CD4-positive, alpha-beta T cell treated with Interleukin-12 subunit alpha and Interleukin-12 subunit beta, for 1 hour (primary cell): ENCODE measurements around the gene PRKAG2.

Source experiments
- DNase-seq: peaks from one replicate; pipeline ENCODE4 v3.0.0-alpha.2; 2020

Gene PRKAG2

GRCh38 chr7:151736403-151736909 is 140.5 kb downstream of the PRKAG2 start:
- no peak for DNase-seq

- no peak for DNase-seq
Observed at GRCh38 chr7:151735851-151736402, 141.0 kb downstream of the PRKAG2 start.

GRCh38 chr7:151735186-151735850 is 141.6 kb downstream of the PRKAG2 start:
- no peak for DNase-seq

- DNase-seq = no peak
Observed at GRCh38 chr7:151732834-151733592, 143.9 kb downstream of the PRKAG2 start.

GRCh38 chr7:151732292-151732691 is 144.6 kb downstream of the PRKAG2 start:
- DNase-seq = no peak

GRCh38 chr7:151731022-151731441 is 145.9 kb downstream of the PRKAG2 start:
- no peak for DNase-seq

GRCh38 chr7:151730591-151730990 is 146.3 kb downstream of the PRKAG2 start:
- no peak for DNase-seq

- DNase-seq = no peak
Observed at GRCh38 chr7:151729521-151729921, 147.4 kb downstream of the PRKAG2 start.

GRCh38 chr7:151728746-151729145 is 148.2 kb downstream of the PRKAG2 start:
- DNase-seq = no peak

- DNase-seq = no peak
Observed at GRCh38 chr7:151728286-151728660, 148.6 kb downstream of the PRKAG2 start.

GRCh38 chr7:151727579-151728285 is 149.2 kb downstream of the PRKAG2 start:
- DNase-seq = peak; percentile 2

GRCh38 chr7:151726652-151727578 is 150.0 kb downstream of the PRKAG2 start:
- no peak for DNase-seq

- DNase-seq = no peak
Observed at GRCh38 chr7:151725844-151726651, 150.9 kb downstream of the PRKAG2 start.

GRCh38 chr7:151724920-151725584 is 151.9 kb downstream of the PRKAG2 start:
- DNase-seq = no peak

- no peak for DNase-seq
Observed at GRCh38 chr7:151724250-151724915, 152.5 kb downstream of the PRKAG2 start.

- DNase-seq = no peak
Observed at GRCh38 chr7:151723321-151723720, 153.6 kb downstream of the PRKAG2 start.

- no peak for DNase-seq
Observed at GRCh38 chr7:151722533-151722932, 154.4 kb downstream of the PRKAG2 start.

GRCh38 chr7:151721694-151722093 is 155.2 kb downstream of the PRKAG2 start:
- no peak for DNase-seq

- no peak for DNase-seq
Observed at GRCh38 chr7:151721236-151721635, 155.7 kb downstream of the PRKAG2 start.

GRCh38 chr7:151720280-151720679 is 156.6 kb downstream of the PRKAG2 start:
- no peak for DNase-seq
